ENCODE results near the gene KCNT2. TPM values are rescaled to one million over a fixed set of nuclear protein-coding genes. Genes with fewer than 3 reads are reported as not detected.

Gene KCNT2
- total and polyA plus RNA-seq, 10 of the 15 experiments (the other 5 are each of a cell fraction or from before 2014, with no cell fraction given) = not detected

DNA sequence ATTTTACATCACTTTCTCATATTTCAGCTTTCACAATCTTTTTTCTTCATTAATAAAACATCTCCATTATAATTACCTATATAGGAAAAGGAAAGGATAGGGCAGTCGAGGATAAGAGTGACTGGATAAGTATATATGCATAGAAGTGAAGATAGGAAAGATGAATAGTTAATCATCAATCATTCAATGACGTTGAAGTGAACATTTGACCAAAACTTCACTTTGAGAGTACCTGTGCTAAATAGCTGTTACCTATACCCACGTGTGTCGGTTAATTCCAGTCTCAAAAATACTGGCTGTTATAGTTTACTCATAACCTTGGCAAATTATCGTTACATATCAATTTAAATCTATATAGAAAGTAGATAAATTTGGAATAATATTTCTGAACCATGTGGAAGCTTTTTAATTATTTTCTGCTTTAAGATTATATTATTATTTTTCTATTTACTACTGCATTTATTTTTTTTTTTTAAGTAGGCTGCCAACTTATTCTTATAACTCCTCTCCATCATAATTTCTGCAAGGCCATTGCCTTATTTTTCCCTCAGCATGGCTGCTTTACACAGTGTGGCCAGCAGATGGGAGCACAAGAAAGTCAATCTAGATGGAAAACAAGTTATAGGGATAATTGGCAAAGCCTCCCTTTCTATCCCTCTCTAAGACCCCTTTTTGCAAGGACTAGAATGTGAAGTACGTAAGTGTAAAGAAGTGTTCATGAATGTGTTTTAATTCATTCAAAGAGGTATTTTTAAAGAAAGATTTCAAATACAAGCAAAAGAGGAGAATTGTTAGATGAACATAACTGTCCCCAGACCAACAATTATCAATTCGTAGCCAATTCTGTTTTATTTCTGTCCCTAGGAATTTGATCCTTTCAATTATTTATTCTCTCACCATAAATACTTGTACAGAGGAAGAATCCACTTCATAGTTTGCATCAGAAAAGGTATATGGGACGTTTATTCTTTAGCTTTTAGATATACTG, 290.4 kb downstream of the KCNT2 start:
- no peaks in the 10 kb centered on the region for H3K27me3 ChIP-seq (replicated peaks in 1 of 2; ENCODE audit: control insufficient read depth in 2 of 2, insufficient read depth in 2 of 2, low read length in 1 of 2)
- no peaks in the 10 kb centered on the region for H3K79me2 ChIP-seq (ENCODE audit: control insufficient read depth, insufficient read depth, low read length)
- H2AFZ ChIP-seq (ENCODE audit: control insufficient read depth, low read depth, low read length) = no peak overlapping the region
- no peak for TF ChIP-seq SP1 (IDR thresholded peaks at IDR 0.05; ENCODE audit: low read depth, low read length)
- TF ChIP-seq RAD21 (IDR thresholded peaks at IDR 0.05; ENCODE audit: insufficient read depth, low read depth, low read length) = peak; percentile 28; the same call in 1 of the 2 replicates
- TF ChIP-seq, protein P1, sequence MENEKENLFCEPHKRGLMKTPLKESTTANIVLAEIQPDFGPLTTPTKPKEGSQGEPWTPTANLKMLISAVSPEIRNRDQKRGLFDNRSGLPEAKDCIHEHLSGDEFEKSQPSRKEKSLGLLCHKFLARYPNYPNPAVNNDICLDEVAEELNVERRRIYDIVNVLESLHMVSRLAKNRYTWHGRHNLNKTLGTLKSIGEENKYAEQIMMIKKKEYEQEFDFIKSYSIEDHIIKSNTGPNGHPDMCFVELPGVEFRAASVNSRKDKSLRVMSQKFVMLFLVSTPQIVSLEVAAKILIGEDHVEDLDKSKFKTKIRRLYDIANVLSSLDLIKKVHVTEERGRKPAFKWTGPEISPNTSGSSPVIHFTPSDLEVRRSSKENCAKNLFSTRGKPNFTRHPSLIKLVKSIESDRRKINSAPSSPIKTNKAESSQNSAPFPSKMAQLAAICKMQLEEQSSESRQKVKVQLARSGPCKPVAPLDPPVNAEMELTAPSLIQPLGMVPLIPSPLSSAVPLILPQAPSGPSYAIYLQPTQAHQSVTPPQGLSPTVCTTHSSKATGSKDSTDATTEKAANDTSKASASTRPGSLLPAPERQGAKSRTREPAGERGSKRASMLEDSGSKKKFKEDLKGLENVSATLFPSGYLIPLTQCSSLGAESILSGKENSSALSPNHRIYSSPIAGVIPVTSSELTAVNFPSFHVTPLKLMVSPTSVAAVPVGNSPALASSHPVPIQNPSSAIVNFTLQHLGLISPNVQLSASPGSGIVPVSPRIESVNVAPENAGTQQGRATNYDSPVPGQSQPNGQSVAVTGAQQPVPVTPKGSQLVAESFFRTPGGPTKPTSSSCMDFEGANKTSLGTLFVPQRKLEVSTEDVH (IDR thresholded peaks at IDR 0.05; ENCODE audit: low read depth, partially characterized antibody) = no peak
- TF ChIP-seq MYB (IDR thresholded peaks at IDR 0.05; ENCODE audit: borderline replicate concordance, low read depth, low read length) = no peak
- TF ChIP-seq, protein P2, sequence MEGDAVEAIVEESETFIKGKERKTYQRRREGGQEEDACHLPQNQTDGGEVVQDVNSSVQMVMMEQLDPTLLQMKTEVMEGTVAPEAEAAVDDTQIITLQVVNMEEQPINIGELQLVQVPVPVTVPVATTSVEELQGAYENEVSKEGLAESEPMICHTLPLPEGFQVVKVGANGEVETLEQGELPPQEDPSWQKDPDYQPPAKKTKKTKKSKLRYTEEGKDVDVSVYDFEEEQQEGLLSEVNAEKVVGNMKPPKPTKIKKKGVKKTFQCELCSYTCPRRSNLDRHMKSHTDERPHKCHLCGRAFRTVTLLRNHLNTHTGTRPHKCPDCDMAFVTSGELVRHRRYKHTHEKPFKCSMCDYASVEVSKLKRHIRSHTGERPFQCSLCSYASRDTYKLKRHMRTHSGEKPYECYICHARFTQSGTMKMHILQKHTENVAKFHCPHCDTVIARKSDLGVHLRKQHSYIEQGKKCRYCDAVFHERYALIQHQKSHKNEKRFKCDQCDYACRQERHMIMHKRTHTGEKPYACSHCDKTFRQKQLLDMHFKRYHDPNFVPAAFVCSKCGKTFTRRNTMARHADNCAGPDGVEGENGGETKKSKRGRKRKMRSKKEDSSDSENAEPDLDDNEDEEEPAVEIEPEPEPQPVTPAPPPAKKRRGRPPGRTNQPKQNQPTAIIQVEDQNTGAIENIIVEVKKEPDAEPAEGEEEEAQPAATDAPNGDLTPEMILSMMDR (IDR thresholded peaks at IDR 0.05 in 2 of 3, conservative IDR thresholded peaks at IDR 0.05 in 1 of 3; ENCODE audit: control insufficient read depth in 2 of 3, extremely low read depth in 1 of 3, insufficient read depth in 1 of 3, low read depth in 3 of 3, low read length in 3 of 3) = peak; percentile 26 to 35 (median 32); a peak in 4 of 6 replicates
- DNase-seq (ENCODE audit: low read depth, low spot score) = no peak
- ChIA-PET RAD21 (ENCODE audit: unreplicated experiment) (interaction anchor here (0.6 kb wide), 1 partner anchor 55 kb away, joined by 3 read pairs; no protein-coding TSS in a partner anchor), POLR2A (no interaction called here), SMC1A (ENCODE audit: uncharacterized antibody, unreplicated experiment) (interaction anchor here (1.5 kb wide), 1 partner anchor 9 kb away, joined by 5 read pairs; no protein-coding TSS in a partner anchor), CTCF (interaction anchor here (0.6 kb wide), 1 partner anchor 1067 kb away, joined by 3 read pairs; no protein-coding TSS in a partner anchor)
- H3K27ac ChIP-seq (ENCODE audit: control insufficient read depth, insufficient read depth) = no peak overlapping the region
- 0 out of 3 replicates have a peak, but pooled peaks have one; percentile 25 for ATAC-seq
- in situ Hi-C loops (cut with MboI) (loop anchor here (10.0 to 25.0 kb wide), 2 partner anchors 163 to 344 kb away; partner anchors contain the start of gene CFH), intact Hi-C loops (cut with micrococcal nuclease; ENCODE audit: unreplicated experiment) (loop anchor here (2.0 kb wide), 1 partner anchor 343 kb away; no protein-coding TSS in a partner anchor)
- no peaks in the 10 kb centered on the region for H3K36me3 ChIP-seq (ENCODE audit: control insufficient read depth in 2 of 2, insufficient read depth in 2 of 2, low read length in 1 of 2)
- H3K9ac ChIP-seq (ENCODE audit: control insufficient read depth, insufficient read depth, low read length) = no peak overlapping the region
- H3K4me2 ChIP-seq (ENCODE audit: control insufficient read depth, insufficient read depth) = no peak overlapping the region
- no peak overlapping the region for H3K4me3 ChIP-seq
- no TSS peak for BruUV-seq (replicated peaks)
- WGBS (ENCODE audit: insufficient coverage, insufficient replicate concordance, low lambda C conversion rate, missing lambda C conversion rate) = 11% methylated on average over 8 of the region's 8 CpGs
- H3K4me1 ChIP-seq (ENCODE audit: control insufficient read depth, insufficient read depth, low read length) = no peaks in the 10 kb centered on the region
- H4K20me1 ChIP-seq (ENCODE audit: control insufficient read depth, insufficient read depth) = no peaks in the 10 kb centered on the region
- no peak for FAIRE-seq
- H3K9me3 ChIP-seq (replicated peaks; ENCODE audit: control insufficient read depth, insufficient read depth, low read length) = no peaks in the 10 kb centered on the region

Data from GM12878 (cell line).